PC-3 (cell line): ENCODE data around the gene BRIP1. TPM values are rescaled to one million over a fixed set of nuclear protein-coding genes. Genes with fewer than 3 reads are reported as not detected.
"Not testable (repeated sequence)": the region's sequence is repeated elsewhere in the genome, so short reads cannot be mapped to it uniquely, and the experiment has no call there.

ENCODE experiments used
- ATAC-seq: fragments of 200-7000 bp; cut with Tn5 transposase; 2 replicates; pipeline ENCODE4 v1.9.1; 2020; ENCODE audit warnings: mild to moderate bottlenecking, moderate library complexity
- BruUV-seq: library from RNA; stranded (reverse); fragments of 400-500 nt; replicated peaks from 2 replicates; lab custom pipeline; 2021; lab: Mats Ljungman, UMichigan
- CTCF ChIA-PET: fragments of 300-600 bp; sonication (Branson Sonifier 250); formaldehyde crosslinking; loops from one replicate; lab custom pipeline; 2022; ENCODE audit warnings: antibody characterized with exemption; lab: Charles Lee
- POLR2A ChIA-PET: fragments of 300-600 bp; sonication (Branson Sonifier 250); formaldehyde crosslinking; loops from one replicate; lab custom pipeline; 2022; ENCODE audit warnings: antibody characterized with exemption; ENCODE audit not compliant: unreplicated experiment; lab: Charles Lee
- DNase-seq: peaks from one replicate; pipeline ENCODE4 v3.0.0-alpha.2; 2015
- H2AFZ ChIP-seq: fragments of 300-600 bp; sonication (generic); 2 replicates; pipeline ENCODE4 v1.6.0; 2016; ENCODE audit warnings: antibody characterized with exemption, low read length
- H3F3A ChIP-seq: fragments of 300-600 bp; sonication (generic); one replicate; pipeline ENCODE4 v1.6.0; 2017; ENCODE audit warnings: antibody characterized with exemption, low read length, control low read depth, mild to moderate bottlenecking; ENCODE audit not compliant: unreplicated experiment
- H3K27ac ChIP-seq: fragments of 300-600 bp; sonication (generic); 2 replicates; pipeline ENCODE4 v1.5.1; 2016; ENCODE audit warnings: mild to moderate bottlenecking, low read length
- H3K27me3 ChIP-seq: fragments of 300-600 bp; sonication (generic); 2 replicates; pipeline ENCODE4 v1.6.1; 2016; ENCODE audit warnings: low read length, mixed read lengths
- H3K36me3 ChIP-seq: fragments of 300-600 bp; sonication (generic); 2 replicates; pipeline ENCODE4 v1.6.1; 2016; ENCODE audit warnings: low read depth, mixed run types, low read length, mixed read lengths
- H3K4me1 ChIP-seq: fragments of 300-600 bp; sonication (generic); 2 replicates; pipeline ENCODE4 v1.5.1; 2016; ENCODE audit warnings: low read length; ENCODE audit not compliant: insufficient read depth
- H3K4me2 ChIP-seq: fragments of 300-600 bp; sonication (generic); 2 replicates; pipeline ENCODE4 v1.6.0; 2016; ENCODE audit warnings: low read length
- H3K4me3 ChIP-seq: fragments of 300-600 bp; sonication (generic); 2 replicates; pipeline ENCODE4 v1.5.1; 2016; ENCODE audit warnings: mild to moderate bottlenecking, low read length, mixed read lengths
- H3K79me2 ChIP-seq: fragments of 300-600 bp; sonication (generic); 2 replicates; pipeline ENCODE4 v1.6.1; 2017; ENCODE audit warnings: low read length, mixed read lengths
- H3K9ac ChIP-seq: fragments of 300-600 bp; sonication (generic); 2 replicates; pipeline ENCODE4 v1.6.0; 2016; ENCODE audit warnings: mild to moderate bottlenecking, low read length
- H3K9me2 ChIP-seq: fragments of 300-600 bp; sonication (generic); replicated peaks from 2 replicates; pipeline ENCODE4 v1.6.1; 2016; ENCODE audit warnings: mixed run types, low read length, mixed read lengths
- H3K9me3 ChIP-seq: fragments of 300-600 bp; sonication (generic); 2 replicates; pipeline ENCODE4 v1.6.1; 2016; ENCODE audit warnings: low read length, mixed read lengths
- H4K20me1 ChIP-seq: fragments of 300-600 bp; sonication (generic); 2 replicates; pipeline ENCODE4 v1.6.1; 2016; ENCODE audit warnings: low read length, mixed read lengths
- EZH2 ChIP-seq: fragments of 300-600 bp; sonication (generic); IDR thresholded peaks from one replicate; pipeline ENCODE4 v1.6.1; 2017; ENCODE audit warnings: antibody characterized with exemption, mild to moderate bottlenecking, low read length; ENCODE audit not compliant: unreplicated experiment
- EZH2phosphoT487 ChIP-seq: fragments of 300-600 bp; sonication (generic); IDR thresholded peaks from 2 replicates; pipeline ENCODE4 v1.6.1; 2018; ENCODE audit warnings: mild to moderate bottlenecking, antibody characterized with exemption, low read length, borderline replicate concordance
- intact Hi-C: fragments of 100-400 bp; cut with micrococcal nuclease; formaldehyde crosslinking; loops from 2 replicates; pipeline ENCODE4 v1.9.0; 2023
- total RNA-seq: library from RNA; depleted of rRNA; stranded (reverse); fragments of >200 nt; gene quantifications from 2 replicates; pipeline ENCODE4 v1.2.3, GENCODE V29; 2014
- TF ChIP-seq, protein P1 (sequence below): fragments of 300-600 bp; sonication (generic); conservative IDR thresholded peaks from 2 replicates; pipeline ENCODE4 v1.5.1; 2017; ENCODE audit warnings: antibody characterized with exemption, low read depth, mild to moderate bottlenecking, low read length

BRIP1 gene
- total RNA-seq, 1 experiment from 2014 or later = 21.1 TPM

- no peak for TF ChIP-seq EZH2phosphoT487
- TF ChIP-seq, protein P1, sequence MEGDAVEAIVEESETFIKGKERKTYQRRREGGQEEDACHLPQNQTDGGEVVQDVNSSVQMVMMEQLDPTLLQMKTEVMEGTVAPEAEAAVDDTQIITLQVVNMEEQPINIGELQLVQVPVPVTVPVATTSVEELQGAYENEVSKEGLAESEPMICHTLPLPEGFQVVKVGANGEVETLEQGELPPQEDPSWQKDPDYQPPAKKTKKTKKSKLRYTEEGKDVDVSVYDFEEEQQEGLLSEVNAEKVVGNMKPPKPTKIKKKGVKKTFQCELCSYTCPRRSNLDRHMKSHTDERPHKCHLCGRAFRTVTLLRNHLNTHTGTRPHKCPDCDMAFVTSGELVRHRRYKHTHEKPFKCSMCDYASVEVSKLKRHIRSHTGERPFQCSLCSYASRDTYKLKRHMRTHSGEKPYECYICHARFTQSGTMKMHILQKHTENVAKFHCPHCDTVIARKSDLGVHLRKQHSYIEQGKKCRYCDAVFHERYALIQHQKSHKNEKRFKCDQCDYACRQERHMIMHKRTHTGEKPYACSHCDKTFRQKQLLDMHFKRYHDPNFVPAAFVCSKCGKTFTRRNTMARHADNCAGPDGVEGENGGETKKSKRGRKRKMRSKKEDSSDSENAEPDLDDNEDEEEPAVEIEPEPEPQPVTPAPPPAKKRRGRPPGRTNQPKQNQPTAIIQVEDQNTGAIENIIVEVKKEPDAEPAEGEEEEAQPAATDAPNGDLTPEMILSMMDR = no peak
- no peak for TF ChIP-seq EZH2
- Histone ChIP-seq H3K9me2 (no peaks in the 10 kb centered on the region), H3K36me3 (no peaks in the 10 kb centered on the region), H3K4me2 (no peak overlapping the region), H3K27me3 (no peaks in the 10 kb centered on the region), H3K4me1 (no peaks in the 10 kb centered on the region), H3K9ac (no peak overlapping the region), H3K79me2 (no peaks in the 10 kb centered on the region), H2AFZ (no peak overlapping the region), H3F3A (no peaks in the 10 kb centered on the region), H4K20me1 (no peaks in the 10 kb centered on the region), H3K4me3 (no peak overlapping the region), H3K9me3 (no peaks in the 10 kb centered on the region), H3K27ac (no peak overlapping the region)
- POLR2A ChIA-PET = no interaction called here
- intact Hi-C loops = no loop called here
- DNase-seq (no peak), ATAC-seq (no peak)
- CTCF ChIA-PET = no interaction called here
- BruUV-seq = no TSS peak
Measured at GRCh38 chr17:61670691-61671090, 192.6 kb downstream of the BRIP1 start.

DNA sequence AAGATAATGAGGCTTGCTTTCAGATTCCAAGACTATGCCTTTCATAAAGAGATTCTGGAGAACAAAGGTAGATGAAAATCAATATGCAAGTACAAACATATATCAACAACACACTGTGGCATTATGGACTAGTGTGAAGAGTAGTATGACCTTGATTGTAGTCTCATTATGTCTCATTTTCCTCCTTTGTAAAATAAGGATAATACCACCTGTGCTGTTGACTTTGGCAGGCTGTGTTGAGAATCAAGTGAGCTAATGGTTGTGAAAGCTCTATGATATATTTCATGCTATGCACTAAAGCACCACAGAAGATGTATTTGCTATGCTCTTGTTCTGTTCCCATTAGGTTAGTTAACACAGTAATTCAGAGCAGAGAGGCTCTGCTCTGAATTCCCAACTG, 193.8 kb downstream of the BRIP1 start:
- H3K27ac ChIP-seq = no peak overlapping the region
- no peaks in the 10 kb centered on the region for H3K79me2 ChIP-seq
- no peaks in the 10 kb centered on the region for H3K36me3 ChIP-seq
- no peak overlapping the region for H3K4me2 ChIP-seq
- H3F3A ChIP-seq = no peaks in the 10 kb centered on the region
- BruUV-seq = no TSS peak
- no peak overlapping the region for H3K9ac ChIP-seq
- no peak overlapping the region for H2AFZ ChIP-seq
- no peak for ATAC-seq
- TF ChIP-seq, protein P1 = no peak
- TF ChIP-seq EZH2 (no peak), EZH2phosphoT487 (no peak)
- ChIA-PET CTCF (no interaction called here), POLR2A (no interaction called here)
- no peak for DNase-seq
- H3K4me1 ChIP-seq = no peaks in the 10 kb centered on the region
- no peaks in the 10 kb centered on the region for H3K9me3 ChIP-seq
- no peak overlapping the region for H3K4me3 ChIP-seq
- intact Hi-C loops = no loop called here
- no peaks in the 10 kb centered on the region for H4K20me1 ChIP-seq
- H3K27me3 ChIP-seq = no peaks in the 10 kb centered on the region
- H3K9me2 ChIP-seq = no peaks in the 10 kb centered on the region

DNA sequence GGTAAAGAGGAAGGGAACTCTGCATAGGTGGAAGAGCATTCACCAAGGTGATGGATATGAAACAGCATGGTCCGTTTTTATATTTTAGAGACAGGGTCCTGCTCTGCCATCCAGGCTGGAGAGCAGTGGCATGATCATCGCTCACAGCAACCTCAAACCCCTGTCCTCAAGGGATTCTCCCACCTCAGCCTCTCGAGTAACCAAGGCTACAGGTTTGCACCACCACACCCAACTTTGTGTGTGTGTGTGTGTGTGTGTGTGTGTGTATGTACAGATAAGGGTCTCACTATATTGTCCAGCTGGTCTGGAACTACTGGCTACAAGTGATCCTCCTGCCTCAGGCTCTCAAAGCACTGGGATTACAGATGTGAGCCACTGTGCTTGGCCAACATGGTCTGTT, 194.8 kb downstream of the BRIP1 start:
- Histone ChIP-seq H3K4me2 (no peak overlapping the region), H3K27me3 (no peaks in the 10 kb centered on the region), H4K20me1 (no peaks in the 10 kb centered on the region), H3K9me2 (no peaks in the 10 kb centered on the region), H3K4me3 (no peak overlapping the region), H3K9me3 (no peaks in the 10 kb centered on the region), H3K36me3 (no peaks in the 10 kb centered on the region), H3F3A (no peaks in the 10 kb centered on the region), H3K9ac (no peak overlapping the region), H3K79me2 (no peaks in the 10 kb centered on the region), H3K27ac (no peak overlapping the region), H2AFZ (no peak overlapping the region), H3K4me1 (no peaks in the 10 kb centered on the region)
- POLR2A ChIA-PET = no interaction called here
- TF ChIP-seq EZH2phosphoT487 (no peak), EZH2 (no peak)
- TF ChIP-seq, protein P1 = no peak
- BruUV-seq = no TSS peak
- DNase-seq = no peak
- ATAC-seq = no peak
- intact Hi-C loops = no loop called here
- CTCF ChIA-PET = no interaction called here

- H4K20me1 ChIP-seq, intact Hi-C loops, H3K9ac ChIP-seq, H3K9me3 ChIP-seq, H3K36me3 ChIP-seq, H3K27ac ChIP-seq, ATAC-seq, H3K4me2 ChIP-seq, CTCF ChIA-PET, DNase-seq, H3K4me3 ChIP-seq, H3K9me2 ChIP-seq, H3F3A ChIP-seq, BruUV-seq, POLR2A ChIA-PET, H3K4me1 ChIP-seq, H2AFZ ChIP-seq, H3K79me2 ChIP-seq, H3K27me3 ChIP-seq: not testable (repeated sequence)
Measured at GRCh38 chr17:61666406-61667088, 196.8 kb downstream of the BRIP1 start.
